Lung (tissue), 12 donors: Measurements from ENCODE around the gene ANKRD16. TPM values are rescaled to one million over a fixed set of nuclear protein-coding genes. Genes with fewer than 3 reads are reported as not detected.

Experiments used
- ATAC-seq: fragments of 200-7000 bp; cut with Tn5 transposase; one replicate; pipeline ENCODE4 v1.9.1; 2020; ENCODE audit warnings: moderate number of reproducible peaks; ENCODE audit not compliant: insufficient read depth, low FRiP score
- DNase-seq, 3 donors: peaks; one replicate each; pipeline ENCODE4 v3.0.0-alpha.2; 2013 to 2017
- H3K27ac ChIP-seq, 2 donors: one replicate each; pipeline ENCODE4 v1.5.1; 2013; ENCODE audit warnings: mild to moderate bottlenecking in 2 of 2, moderate library complexity in 2 of 2, control low read depth in 1 of 2, inconsistent platforms in 1 of 2, low read depth in 1 of 2, low read length in 1 of 2
- H3K27me3 ChIP-seq, 3 donors: one replicate each; pipeline ENCODE4 v1.5.1; 2013; ENCODE audit warnings: low read length in 2 of 3; ENCODE audit not compliant: control insufficient read depth in 3 of 3, insufficient read depth in 3 of 3
- H3K36me3 ChIP-seq, 4 donors: one replicate each; pipeline ENCODE4 v1.5.1; 2013; ENCODE audit warnings: low read length in 4 of 4, mild to moderate bottlenecking in 1 of 4, moderate library complexity in 1 of 4; ENCODE audit not compliant: control insufficient read depth in 4 of 4, insufficient read depth in 4 of 4
- H3K4me1 ChIP-seq, 5 donors: one replicate each; pipeline ENCODE4 v1.5.1; 2013; ENCODE audit warnings: low read length in 5 of 5, mild to moderate bottlenecking in 2 of 5, moderate library complexity in 1 of 5; ENCODE audit not compliant: control insufficient read depth in 5 of 5, insufficient read depth in 5 of 5
- H3K4me3 ChIP-seq: one replicate; pipeline ENCODE4 v1.5.1; 2013; ENCODE audit warnings: mild to moderate bottlenecking, control low read depth, moderate library complexity
- H3K9ac ChIP-seq, 2 donors: one replicate each; pipeline ENCODE4 v1.5.1; 2013; ENCODE audit warnings: low read length in 2 of 2, control low read depth in 1 of 2; ENCODE audit not compliant: insufficient read depth in 1 of 2
- H3K9me3 ChIP-seq, 4 donors: one replicate each; pipeline ENCODE4 v1.5.1; 2013; ENCODE audit warnings: low read length in 3 of 4, mild to moderate bottlenecking in 1 of 4, moderate library complexity in 1 of 4; ENCODE audit not compliant: control insufficient read depth in 4 of 4, insufficient read depth in 3 of 4
- WGBS, 2 donors: extraction: QIAGEN DNeasy Blood & Tissue Kit; methylation state at CpG; one replicate each; pipeline ENCODE4 v1.1.7; 2013; 5-methylcytosine and 5-hydroxymethylcytosine counted together
- polyA plus RNA-seq, 2 donors: library from polyadenylated mRNA; stranded (reverse); fragments of 200-250 nt; gene quantifications; one replicate each; pipeline ENCODE4 v1.2.1, GENCODE V29; 2013
- total RNA-seq, 2 donors: library from RNA; depleted of rRNA in 1 of 2; stranded (reverse); fragments of >200 nt in 1 of 2; gene quantifications; one replicate each; pipeline ENCODE4 v1.2.1, GENCODE V29; 2014 to 2021
- TF ChIP-seq, protein P1 (sequence below): IDR thresholded peaks from 2 replicates; pipeline ENCODE4 v1.5.1; 2012; ENCODE audit warnings: mild to moderate bottlenecking; ENCODE audit errors: control extremely low read depth, extremely low read depth
- donor health status: control.
- donor health status: control.
- donor health status: Bipolar disorder and iron deficiency.
- donor health status: healthy.
- donor health status: DM: yes; HTN: yes; CAD: no.

ANKRD16 gene
- total and polyA plus RNA-seq, 4 donors, result 4.5 to 14.0 (median 6.4) TPM

DNA sequence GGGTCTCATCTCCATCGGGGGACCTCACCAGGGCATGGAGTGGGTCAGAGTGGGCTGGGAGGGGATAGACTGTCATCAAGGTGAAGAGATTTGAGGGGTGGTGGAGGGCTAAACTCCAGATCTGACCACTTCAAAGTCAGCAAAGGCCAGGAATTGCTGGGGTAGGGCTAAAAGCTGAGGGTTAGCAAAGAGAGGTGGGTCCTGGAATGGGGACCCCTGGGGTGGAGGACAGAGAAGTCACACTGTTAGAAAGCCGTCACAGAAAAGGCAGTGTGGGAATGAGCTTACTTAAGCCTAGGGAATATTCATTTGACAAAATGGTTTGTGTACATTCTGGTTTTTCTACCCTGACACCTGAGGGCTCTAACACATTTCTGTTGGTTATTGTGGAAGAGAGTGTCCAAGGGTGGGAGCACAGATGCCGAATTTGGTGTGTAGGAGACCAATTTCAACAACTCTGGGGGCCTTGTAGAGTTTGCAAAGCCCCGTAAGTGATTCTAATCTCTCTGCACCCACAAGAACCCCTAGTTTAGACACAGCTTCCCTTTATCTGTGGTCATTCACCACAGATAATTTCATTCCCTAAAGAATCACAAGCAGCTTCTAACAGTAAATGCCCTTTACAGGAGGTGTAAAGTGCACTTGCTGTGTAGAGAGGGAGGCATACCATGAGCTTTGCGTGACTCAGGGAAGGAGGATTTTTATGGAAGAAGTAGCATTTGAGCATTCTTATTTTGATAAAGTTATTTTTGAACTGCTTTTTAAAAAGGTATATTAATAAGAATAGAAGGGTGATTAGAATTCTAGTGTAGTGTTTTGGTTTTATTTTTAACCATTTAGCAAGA is 6.7 kb upstream of the ANKRD16 start:
- no peak overlapping the region for H3K9ac ChIP-seq
- H3K27ac ChIP-seq, result no peak overlapping the region
- H3K36me3 ChIP-seq, result peaks cover 3 to 29% (median 14%) of the 10 kb centered on the region in 4 donors
- no peak for ATAC-seq
- no peak for DNase-seq
- 87 to 89% methylated on average over 5 of the region's 5 CpGs for WGBS, 2 donors
- no peak overlapping the region for H3K4me3 ChIP-seq
- TF ChIP-seq, protein P1, sequence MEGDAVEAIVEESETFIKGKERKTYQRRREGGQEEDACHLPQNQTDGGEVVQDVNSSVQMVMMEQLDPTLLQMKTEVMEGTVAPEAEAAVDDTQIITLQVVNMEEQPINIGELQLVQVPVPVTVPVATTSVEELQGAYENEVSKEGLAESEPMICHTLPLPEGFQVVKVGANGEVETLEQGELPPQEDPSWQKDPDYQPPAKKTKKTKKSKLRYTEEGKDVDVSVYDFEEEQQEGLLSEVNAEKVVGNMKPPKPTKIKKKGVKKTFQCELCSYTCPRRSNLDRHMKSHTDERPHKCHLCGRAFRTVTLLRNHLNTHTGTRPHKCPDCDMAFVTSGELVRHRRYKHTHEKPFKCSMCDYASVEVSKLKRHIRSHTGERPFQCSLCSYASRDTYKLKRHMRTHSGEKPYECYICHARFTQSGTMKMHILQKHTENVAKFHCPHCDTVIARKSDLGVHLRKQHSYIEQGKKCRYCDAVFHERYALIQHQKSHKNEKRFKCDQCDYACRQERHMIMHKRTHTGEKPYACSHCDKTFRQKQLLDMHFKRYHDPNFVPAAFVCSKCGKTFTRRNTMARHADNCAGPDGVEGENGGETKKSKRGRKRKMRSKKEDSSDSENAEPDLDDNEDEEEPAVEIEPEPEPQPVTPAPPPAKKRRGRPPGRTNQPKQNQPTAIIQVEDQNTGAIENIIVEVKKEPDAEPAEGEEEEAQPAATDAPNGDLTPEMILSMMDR, result no peak
- peaks cover 0 to 18% (median 4%) of the 10 kb centered on the region in 5 donors for H3K4me1 ChIP-seq
- H3K27me3 ChIP-seq, result no peaks in the 10 kb centered on the region
- peaks cover 0 to 3% (median 0%) of the 10 kb centered on the region in 4 donors for H3K9me3 ChIP-seq

DNA sequence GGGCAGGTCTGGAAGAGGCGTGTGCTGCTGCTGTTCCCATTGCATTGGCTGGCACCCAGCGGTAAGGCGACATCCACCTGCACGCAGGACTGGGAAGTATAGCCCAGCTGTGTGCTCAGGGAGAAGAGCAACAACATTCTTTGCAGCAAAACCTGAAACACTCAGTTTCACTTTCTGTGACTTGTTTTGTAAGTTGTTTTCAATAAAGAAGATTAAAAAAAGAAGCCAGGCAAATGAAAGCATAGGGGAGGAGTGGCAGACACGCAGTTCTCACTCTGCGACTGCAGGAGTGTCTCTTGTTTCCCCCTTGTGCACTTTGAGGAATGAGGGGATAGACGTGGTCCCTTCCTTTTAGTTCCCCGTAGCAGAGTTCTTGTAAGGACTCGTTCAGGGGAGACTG is 6.1 kb upstream of the ANKRD16 start:
- ATAC-seq (no peak), DNase-seq (no peak)
- Histone ChIP-seq H3K4me1 (peaks cover 3 to 24% (median 9%) of the 10 kb centered on the region in 5 donors), H3K4me3 (no peak overlapping the region), H3K27ac (no peak overlapping the region), H3K9me3 (peaks cover 0 to 3% (median 0%) of the 10 kb centered on the region in 4 donors), H3K36me3 (peaks cover 3 to 29% (median 14%) of the 10 kb centered on the region in 4 donors), H3K9ac (no peak overlapping the region), H3K27me3 (no peaks in the 10 kb centered on the region)
- TF ChIP-seq, protein P1, result no peak
- 88 to 90% methylated on average over 9 of the region's 9 CpGs for WGBS, 2 donors

DNA sequence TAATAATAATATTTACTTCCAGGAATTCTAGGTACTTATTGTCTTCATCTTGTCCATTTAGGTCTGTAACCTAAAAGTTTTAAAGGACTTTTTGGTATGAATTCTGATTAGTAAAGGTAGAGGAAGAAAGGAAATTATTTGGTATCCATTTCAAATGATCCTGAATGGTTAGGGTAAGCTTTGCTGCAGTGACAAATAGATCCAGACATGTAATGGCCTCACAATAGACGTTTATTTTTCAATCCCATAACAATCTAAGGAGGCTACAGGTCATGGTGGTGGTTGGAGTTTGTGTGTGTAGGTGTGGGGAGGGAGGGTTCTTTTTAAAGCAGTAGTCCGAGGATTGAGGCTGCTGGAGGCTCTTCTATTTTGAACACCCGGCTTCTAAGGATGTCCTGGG is 5.7 kb upstream of the ANKRD16 start:
- no peak overlapping the region for H3K4me3 ChIP-seq
- H3K9me3 ChIP-seq, result peaks cover 0 to 3% (median 0%) of the 10 kb centered on the region in 4 donors
- H3K36me3 ChIP-seq, result peaks cover 3 to 29% (median 14%) of the 10 kb centered on the region in 4 donors
- H3K27me3 ChIP-seq, result no peaks in the 10 kb centered on the region
- WGBS, 2 donors, result 76 to 92% methylated on average over 3 of the region's 3 CpGs
- no peak overlapping the region for H3K27ac ChIP-seq
- TF ChIP-seq, protein P1, result no peak
- no peak for DNase-seq
- peaks cover 3 to 24% (median 9%) of the 10 kb centered on the region in 5 donors for H3K4me1 ChIP-seq
- H3K9ac ChIP-seq, result no peak overlapping the region
- ATAC-seq, result no peak
